HG03571 (cell line): Measurements from ENCODE around the gene ACVR1B.
"Not testable (repeated sequence)": the region's sequence is repeated elsewhere in the genome, so short reads cannot be mapped to it uniquely, and the experiment has no call there.

ENCODE experiments used
- ATAC-seq: cut with Tn5 transposase; IDR thresholded peaks from one replicate; pipeline ENCODE4 v1.9.1; 2021; ENCODE audit not compliant: unreplicated experiment

Gene ACVR1B

GRCh38 chr12:51969643-51970042 is 18.1 kb downstream of the ACVR1B start:
- no peak for ATAC-seq

- ATAC-seq = peak; percentile 89
These were observed 19.6 kb downstream of the ACVR1B start for GRCh38 chr12:51970904-51971646.

GRCh38 chr12:51971679-51972421 is 20.4 kb downstream of the ACVR1B start:
- ATAC-seq = no peak

- no peak for ATAC-seq
These were observed 20.9 kb downstream of the ACVR1B start for GRCh38 chr12:51972422-51972812.

- no peak for ATAC-seq
These were observed 21.4 kb downstream of the ACVR1B start for GRCh38 chr12:51972849-51973273.

- no peak for ATAC-seq
These were observed 22.1 kb downstream of the ACVR1B start for GRCh38 chr12:51973560-51973959.

GRCh38 chr12:51974646-51975045 is 23.1 kb downstream of the ACVR1B start:
- no peak for ATAC-seq

- no peak for ATAC-seq
These were observed 23.7 kb downstream of the ACVR1B start for GRCh38 chr12:51975196-51975595.

GRCh38 chr12:51976376-51977160 is 25.1 kb downstream of the ACVR1B start:
- no peak for ATAC-seq

- no peak for ATAC-seq
These were observed 25.8 kb downstream of the ACVR1B start for GRCh38 chr12:51977320-51977753.

GRCh38 chr12:51979306-51979705 is 27.8 kb downstream of the ACVR1B start:
- ATAC-seq = not testable (repeated sequence)

- ATAC-seq = no peak
These were observed 28.7 kb downstream of the ACVR1B start for GRCh38 chr12:51980051-51980808.

GRCh38 chr12:51980809-51981127 is 29.3 kb downstream of the ACVR1B start:
- ATAC-seq = no peak

GRCh38 chr12:51984657-51985056 is 33.2 kb downstream of the ACVR1B start:
- no peak for ATAC-seq

- ATAC-seq = no peak
These were observed 33.8 kb downstream of the ACVR1B start for GRCh38 chr12:51985154-51985835.

- ATAC-seq = no peak
These were observed 35.3 kb downstream of the ACVR1B start for GRCh38 chr12:51986834-51987233.

- no peak for ATAC-seq
These were observed 40.7 kb downstream of the ACVR1B start for GRCh38 chr12:51992246-51992645.

- no peak for ATAC-seq
These were observed 43.0 kb downstream of the ACVR1B start for GRCh38 chr12:51994539-51994820.

- ATAC-seq = no peak
These were observed 43.5 kb downstream of the ACVR1B start for GRCh38 chr12:51994959-51995358.

GRCh38 chr12:51997136-51997535 is 45.6 kb downstream of the ACVR1B start:
- ATAC-seq = no peak
